ENCODE measurements around the gene LAMA5.

DNA sequence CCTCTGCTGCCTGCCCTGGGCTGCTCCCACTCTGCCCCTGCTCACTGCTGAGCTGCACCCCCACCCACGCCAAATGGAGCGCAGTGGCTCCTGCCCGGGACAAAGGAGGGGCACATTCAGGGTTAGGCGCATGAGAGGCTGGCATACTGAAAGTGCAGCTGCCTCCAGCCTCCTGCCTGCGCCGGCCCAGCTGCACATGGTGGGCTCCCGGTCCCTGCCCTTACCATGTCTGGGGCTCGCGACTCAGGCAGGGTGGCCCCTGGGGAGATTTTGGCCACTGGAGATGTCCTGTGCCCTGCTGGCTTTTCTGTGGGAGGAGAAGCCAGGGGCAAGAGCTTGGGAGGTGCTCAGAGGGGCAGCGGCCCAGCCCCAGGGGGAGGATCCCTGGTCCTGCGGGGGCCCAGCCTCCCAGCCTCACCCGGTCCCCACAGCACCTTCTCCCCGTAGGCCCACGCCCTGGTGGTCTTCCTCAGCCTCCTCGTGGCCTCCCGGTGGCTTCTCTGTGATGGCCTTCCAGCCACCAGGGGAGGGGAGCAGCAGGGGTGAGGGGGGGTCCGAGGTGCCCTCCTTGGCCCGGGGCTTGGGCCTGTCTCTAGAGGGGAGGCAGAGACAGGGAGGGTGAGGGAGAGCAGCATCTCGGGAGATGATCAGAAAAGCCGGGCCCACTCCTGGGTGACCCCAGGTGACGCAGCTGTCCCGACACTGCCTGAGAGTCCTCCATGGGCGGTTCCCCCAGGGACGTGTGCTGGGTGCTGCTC, 48.4 kb upstream of the LAMA5 start:
- no peak for TF ChIP-seq EP300 (IDR thresholded peaks at IDR 0.05; ENCODE audit: borderline replicate concordance)
- TF ChIP-seq EGR1 (IDR thresholded peaks at IDR 0.05), result no peak
- no peak for TF ChIP-seq CEBPB (IDR thresholded peaks at IDR 0.05)
- no peak for TF ChIP-seq TCF12 (IDR thresholded peaks at IDR 0.05; ENCODE audit: low read depth)
- no peak for TF ChIP-seq CREB1 (IDR thresholded peaks at IDR 0.05; ENCODE audit: low read depth)
- no peak for TF ChIP-seq FOXM1 (IDR thresholded peaks at IDR 0.05; ENCODE audit: borderline replicate concordance, low read depth)
- no peak for TF ChIP-seq TAF1 (IDR thresholded peaks at IDR 0.05; ENCODE audit: low read depth)
- TF ChIP-seq YY1 (IDR thresholded peaks at IDR 0.05; ENCODE audit: low read depth), result no peak
- TF ChIP-seq ZBTB7A (IDR thresholded peaks at IDR 0.05; ENCODE audit: low read depth), result no peak
- no peak for TF ChIP-seq RAD21 (IDR thresholded peaks at IDR 0.05; ENCODE audit: low read depth)
- TF ChIP-seq TEAD4 (IDR thresholded peaks at IDR 0.05), result no peak
- TF ChIP-seq, protein P1, sequence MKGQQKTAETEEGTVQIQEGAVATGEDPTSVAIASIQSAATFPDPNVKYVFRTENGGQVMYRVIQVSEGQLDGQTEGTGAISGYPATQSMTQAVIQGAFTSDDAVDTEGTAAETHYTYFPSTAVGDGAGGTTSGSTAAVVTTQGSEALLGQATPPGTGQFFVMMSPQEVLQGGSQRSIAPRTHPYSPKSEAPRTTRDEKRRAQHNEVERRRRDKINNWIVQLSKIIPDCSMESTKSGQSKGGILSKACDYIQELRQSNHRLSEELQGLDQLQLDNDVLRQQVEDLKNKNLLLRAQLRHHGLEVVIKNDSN (IDR thresholded peaks at IDR 0.05), result no peak
- TF ChIP-seq, protein P2, sequence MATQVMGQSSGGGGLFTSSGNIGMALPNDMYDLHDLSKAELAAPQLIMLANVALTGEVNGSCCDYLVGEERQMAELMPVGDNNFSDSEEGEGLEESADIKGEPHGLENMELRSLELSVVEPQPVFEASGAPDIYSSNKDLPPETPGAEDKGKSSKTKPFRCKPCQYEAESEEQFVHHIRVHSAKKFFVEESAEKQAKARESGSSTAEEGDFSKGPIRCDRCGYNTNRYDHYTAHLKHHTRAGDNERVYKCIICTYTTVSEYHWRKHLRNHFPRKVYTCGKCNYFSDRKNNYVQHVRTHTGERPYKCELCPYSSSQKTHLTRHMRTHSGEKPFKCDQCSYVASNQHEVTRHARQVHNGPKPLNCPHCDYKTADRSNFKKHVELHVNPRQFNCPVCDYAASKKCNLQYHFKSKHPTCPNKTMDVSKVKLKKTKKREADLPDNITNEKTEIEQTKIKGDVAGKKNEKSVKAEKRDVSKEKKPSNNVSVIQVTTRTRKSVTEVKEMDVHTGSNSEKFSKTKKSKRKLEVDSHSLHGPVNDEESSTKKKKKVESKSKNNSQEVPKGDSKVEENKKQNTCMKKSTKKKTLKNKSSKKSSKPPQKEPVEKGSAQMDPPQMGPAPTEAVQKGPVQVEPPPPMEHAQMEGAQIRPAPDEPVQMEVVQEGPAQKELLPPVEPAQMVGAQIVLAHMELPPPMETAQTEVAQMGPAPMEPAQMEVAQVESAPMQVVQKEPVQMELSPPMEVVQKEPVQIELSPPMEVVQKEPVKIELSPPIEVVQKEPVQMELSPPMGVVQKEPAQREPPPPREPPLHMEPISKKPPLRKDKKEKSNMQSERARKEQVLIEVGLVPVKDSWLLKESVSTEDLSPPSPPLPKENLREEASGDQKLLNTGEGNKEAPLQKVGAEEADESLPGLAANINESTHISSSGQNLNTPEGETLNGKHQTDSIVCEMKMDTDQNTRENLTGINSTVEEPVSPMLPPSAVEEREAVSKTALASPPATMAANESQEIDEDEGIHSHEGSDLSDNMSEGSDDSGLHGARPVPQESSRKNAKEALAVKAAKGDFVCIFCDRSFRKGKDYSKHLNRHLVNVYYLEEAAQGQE (IDR thresholded peaks at IDR 0.05; ENCODE audit: low read depth), result no peak
